Left renal pelvis (tissue), 4 donors: ENCODE results near the gene SLC12A8. TPM values are rescaled to one million over a fixed set of nuclear protein-coding genes. Genes with fewer than 3 reads are reported as not detected.

ENCODE experiments used
- DNase-seq, 4 donors: peaks; one replicate each; pipeline ENCODE4 v3.0.0-alpha.2; 2013; ENCODE audit warnings: low read depth in 4 of 4, low spot score in 3 of 4
- polyA plus RNA-seq, 4 donors: library from polyadenylated mRNA; unstranded; fragments of 120-200 nt; gene quantifications; one replicate each; pipeline ENCODE4 v1.2.1, GENCODE V29; 2013; ENCODE audit not compliant: insufficient read length in 4 of 4

Gene SLC12A8
- polyA plus RNA-seq, 4 donors: 0.75 to 6.7 (median 5.2) TPM

DNA sequence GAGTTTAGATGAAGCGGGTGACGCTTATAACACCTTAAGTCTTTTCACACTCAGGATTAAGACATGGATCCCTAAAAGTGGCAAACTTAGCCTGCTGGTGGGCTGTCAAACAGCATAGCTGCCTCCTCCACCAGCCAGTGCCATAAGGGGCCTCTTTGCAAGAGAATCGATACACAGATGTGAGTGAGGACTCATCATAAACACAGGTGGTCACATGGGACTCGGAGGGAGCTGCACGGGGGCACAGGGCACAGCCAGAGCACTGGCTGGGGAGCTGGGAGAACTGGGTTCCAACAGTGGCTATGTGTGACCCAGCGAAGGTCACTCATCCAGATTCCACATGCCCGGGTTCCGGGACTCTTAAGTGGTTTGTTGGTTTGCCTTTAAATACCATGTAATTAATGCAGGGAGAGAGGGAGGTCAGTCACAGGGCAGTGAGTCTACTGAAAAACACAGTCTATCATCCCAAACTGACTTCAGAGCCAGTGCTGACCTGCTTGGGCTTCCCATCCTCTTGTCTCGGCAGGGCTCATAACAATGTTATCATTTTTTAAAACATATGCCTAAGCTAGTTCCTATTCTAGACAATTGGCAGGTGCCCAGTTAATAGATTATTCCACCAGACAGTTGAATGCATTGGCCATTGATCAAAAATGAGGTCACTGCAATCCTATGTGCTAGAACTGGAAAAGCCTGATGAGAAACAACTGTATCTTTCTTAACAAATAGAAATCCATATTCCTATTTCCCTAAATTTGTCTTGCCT is 51.8 kb downstream of the SLC12A8 start:
- no peak for DNase-seq

DNA sequence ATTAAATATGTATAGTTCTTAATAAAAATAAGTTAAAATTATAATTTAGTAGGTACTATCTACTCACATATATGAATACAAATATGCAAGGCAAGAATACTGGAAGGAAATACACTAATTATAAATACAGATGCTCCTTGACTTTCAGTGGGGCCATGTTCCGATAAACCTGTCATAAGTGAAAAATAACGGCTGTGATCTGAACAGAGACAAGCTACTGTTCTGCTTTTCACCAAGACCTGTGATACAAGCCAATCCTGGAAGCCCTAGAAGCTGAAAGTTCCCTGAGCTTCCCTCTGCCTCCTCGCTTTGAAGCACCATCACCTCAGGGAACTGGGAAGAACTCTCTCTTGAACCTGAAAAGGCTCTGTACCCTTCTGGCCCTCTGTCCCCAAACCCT is 55.4 kb downstream of the SLC12A8 start:
- DNase-seq: no peak

DNA sequence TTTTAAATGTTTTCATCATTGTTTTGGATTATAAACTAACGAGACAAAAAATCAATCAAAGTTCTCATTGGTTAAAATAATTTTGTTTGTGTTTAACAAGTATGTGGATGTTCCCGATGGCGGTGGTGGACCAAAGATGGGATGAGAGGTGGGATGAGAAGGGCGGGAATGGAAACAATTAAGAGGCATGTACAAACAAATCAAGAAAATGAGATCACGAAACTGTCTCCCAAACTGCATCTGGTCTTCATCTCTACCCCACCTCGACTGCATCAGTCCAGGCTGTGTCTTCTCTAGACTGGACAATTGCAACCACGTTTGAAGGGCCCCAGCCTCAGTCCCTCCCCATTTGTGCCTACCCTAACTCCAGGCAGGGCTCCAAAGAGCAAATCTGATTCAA is 56.1 kb downstream of the SLC12A8 start:
- no peak for DNase-seq

DNA sequence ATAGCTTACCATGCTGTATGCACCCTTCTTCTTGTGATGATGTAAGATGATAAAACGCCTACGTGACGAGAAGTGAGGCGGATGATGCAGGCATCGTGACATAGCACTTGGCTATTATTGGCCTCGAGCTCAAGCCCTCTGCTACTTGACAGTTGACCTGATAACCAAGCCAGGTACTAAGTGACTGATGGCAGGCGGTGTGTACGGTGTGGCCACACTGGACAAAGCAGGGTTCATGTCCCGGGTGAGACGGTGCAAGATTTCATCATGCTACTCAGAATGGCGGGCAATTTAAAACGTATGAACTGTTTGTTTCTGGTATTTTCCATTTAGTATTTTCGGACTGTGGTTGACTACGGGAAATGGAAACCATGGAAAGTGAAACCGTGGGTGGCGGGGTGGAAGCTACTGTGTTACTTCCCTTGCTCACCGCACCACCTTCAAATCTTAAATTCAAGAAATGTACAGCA is 57.7 kb downstream of the SLC12A8 start:
- DNase-seq: no peak

DNA sequence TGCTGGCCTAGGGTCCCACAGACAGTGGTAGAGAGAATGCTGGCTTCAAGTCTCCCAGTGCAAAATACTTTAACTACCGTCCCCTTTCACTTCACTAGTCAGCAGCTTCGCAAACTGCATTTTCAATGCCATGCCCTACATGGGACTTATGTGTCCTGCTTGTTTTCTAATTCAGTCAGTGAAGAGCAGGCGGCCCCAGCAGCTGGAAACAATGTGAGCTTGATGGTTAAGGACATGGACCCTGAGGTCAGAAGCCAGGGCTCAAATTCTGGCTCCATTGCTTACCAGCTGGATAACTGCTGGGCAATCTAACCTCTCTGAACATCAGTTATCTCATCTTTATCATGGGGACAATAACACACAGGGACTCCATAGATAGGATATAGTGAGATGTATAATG is 58.4 kb downstream of the SLC12A8 start:
- DNase-seq: no peak

DNA sequence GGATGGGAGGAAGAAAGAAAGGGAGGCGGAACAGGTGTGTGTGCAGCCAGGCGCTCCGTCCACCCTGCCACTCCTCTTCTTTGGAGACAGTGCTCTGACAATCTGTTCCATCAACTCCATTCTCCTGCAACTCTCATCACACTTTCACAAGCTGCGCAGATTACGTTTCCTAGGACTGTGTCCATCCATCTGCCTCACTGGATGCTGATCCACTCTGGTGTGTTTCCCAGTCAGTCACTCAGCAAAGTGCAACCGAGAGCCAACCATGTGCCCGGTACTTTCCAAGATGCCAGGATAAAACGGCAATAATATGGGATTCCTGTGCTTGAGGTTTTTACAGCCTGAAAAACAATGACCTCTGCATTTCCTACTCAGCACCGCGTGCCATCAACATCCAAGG is 59.6 kb downstream of the SLC12A8 start:
- no peak for DNase-seq

DNA sequence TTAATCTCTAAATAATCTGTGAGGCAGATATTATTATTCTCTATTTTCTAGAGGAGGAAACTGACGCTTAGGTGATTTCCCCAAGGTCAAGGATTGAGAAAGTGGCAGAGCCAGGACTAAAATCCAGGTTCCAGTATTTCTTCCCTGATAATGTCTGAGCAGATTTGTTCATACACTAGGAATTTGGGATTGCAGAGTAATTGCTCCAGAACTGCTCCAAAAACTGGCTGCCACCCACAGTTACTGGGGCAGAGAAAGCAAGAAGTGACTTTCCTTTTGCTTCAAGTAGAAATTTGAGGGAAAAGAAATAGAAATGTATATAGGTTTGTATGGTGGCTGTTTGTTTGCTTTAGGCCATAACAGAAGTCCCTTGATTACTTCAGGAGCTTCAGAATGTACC is 60.6 kb downstream of the SLC12A8 start:
- DNase-seq: no peak

DNA sequence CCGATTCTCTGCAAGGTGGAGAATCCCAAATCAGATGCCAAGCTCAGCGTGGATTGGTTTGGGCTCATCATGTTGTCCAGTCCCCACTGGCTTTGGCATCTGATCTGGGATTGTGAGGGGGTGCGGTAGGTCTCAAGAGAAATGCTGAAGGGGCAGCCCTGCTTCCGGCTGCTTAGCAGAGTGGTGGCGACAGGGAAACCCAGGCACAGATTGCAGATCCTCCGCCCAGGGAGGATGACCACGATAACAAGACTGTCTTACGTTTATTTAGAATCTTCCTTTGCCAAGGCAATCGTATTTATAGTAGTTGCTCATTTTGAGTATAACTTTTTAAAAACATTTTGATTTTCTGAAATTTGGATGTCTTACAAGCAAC is 61.1 kb downstream of the SLC12A8 start:
- no peak for DNase-seq

DNA sequence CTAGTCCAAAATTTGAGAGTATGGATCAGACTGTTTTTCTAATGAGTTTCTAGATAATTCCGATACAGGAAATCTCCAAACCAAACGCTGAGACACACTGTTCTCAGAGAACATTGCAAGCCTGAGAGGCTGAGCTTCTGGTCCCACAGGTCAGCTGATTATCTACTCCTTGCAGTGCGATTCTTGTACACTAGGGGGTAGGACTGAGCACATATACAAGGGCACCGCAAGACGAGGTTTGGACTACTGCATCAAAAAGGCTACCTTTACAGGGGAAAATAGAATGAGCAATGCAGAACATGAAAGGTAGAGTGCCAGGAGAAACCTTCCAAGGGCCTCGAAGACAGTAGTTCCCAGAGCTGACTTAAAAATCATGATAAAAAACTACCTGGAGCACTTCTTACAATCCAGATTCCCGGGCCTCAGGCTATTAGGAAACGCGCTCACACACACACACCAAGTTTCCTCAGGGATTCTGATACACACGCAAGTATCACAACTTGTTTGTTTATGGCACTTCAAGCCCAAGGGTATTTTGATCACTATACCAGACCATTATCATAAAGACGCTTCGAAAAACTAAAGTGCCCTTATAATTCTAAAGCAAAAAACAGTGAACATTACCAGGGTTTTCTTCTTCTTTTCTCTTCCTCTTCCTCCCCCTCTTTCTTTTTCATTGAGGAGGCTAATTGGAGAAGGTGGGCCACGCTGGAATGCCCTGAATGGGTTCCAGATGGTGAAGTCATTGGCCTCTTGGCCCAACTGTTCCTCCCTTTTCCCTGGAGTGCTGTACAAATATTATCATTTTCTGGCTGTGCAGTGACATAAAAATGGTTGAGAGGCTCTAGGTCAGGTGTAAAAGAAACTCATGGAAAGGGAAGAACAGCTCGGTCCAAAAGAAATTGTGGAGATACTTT is 61.8 kb downstream of the SLC12A8 start:
- no peak for DNase-seq

DNA sequence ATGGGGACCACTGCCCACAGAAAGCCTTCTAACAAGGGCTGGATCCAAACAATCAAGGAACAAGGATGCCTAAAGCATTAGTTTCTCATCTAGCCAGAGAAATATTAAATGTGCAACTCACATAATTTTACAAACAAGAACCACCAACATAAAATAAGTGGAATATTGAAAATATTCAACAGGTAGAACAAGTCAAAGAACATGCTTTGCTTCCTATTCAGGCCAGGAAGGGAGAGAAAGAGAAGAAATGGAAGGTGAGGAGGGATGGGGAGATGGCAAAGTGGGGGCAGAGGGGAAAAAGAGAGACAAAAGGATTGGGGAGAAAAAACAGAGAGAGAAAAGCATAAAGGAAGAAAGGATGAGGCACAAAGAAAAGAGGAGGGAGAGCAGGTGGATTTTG is 63.1 kb downstream of the SLC12A8 start:
- DNase-seq: no peak

DNA sequence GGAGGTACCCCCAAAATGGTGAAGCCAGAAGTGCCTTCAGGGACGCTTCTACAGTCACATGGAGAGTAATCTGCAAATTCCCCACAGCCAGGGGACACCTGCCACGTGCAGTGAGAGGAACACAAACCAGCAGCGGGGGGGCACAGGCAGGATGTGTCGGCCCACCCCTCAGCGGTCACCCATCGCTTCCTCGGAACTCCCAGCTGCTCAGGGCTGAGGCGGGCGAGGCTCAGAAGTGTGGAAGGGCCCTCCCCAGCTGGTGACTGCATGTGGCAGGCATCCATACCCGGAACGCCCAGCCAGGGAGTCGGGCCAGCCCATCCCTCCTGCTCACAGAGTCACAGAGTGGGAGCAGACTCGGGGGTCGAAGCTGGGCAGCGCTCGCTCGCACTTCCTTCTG is 63.7 kb downstream of the SLC12A8 start:
- no peak for DNase-seq

DNA sequence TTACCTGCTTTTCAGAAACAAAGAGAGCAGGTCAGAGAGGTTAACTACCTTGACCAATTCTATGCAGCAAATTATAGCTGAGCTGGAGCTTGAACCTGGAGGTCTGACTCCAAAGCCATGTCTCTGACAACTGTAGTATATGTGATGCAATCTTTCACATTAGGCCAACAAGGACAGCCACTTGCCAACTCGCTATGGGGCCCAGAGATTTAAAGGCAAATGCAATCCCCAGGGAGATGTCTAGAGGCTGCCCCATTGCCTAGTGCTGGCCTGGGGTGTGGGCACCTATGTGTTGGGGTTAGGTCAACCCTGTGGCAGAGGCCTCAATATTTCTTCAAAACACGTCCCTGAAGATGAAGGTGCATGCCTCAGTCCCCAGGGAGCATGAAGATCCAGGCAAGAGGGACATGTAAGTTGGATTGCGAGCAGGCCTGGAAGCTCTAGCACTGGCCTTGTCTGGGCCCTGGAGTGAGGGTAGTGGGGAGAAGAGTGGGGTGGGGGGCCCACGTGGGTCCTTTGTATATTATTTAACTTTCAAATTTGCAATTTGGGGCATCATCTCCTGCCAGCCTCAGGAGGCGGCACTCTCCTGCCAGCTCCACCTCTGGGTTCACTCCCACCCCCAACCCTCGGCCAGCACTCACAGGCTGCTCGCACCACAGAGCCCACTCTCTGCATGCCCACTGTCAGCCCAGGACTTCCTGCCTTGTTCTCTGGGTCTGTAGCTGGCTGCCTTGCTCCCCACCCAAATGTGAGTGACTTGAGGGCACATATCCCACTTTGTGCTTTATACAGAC is 64.3 kb downstream of the SLC12A8 start:
- no peak for DNase-seq

DNA sequence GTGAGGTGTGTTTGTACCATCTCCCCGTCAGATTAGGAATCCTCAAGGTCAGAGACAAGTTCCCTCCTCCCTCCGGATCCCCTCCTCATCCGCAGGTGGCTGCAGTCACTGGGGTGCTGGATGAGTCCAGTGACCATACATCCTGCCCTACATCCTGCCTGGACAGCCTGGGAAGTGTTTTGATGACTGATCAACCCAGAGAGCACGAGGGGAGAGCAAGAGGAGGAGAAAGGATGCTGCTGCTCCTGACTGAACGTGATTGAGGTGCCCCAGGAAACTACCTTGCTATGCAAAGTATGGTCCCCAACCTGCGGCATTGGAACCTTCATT is 65.1 kb downstream of the SLC12A8 start:
- DNase-seq: no peak

DNA sequence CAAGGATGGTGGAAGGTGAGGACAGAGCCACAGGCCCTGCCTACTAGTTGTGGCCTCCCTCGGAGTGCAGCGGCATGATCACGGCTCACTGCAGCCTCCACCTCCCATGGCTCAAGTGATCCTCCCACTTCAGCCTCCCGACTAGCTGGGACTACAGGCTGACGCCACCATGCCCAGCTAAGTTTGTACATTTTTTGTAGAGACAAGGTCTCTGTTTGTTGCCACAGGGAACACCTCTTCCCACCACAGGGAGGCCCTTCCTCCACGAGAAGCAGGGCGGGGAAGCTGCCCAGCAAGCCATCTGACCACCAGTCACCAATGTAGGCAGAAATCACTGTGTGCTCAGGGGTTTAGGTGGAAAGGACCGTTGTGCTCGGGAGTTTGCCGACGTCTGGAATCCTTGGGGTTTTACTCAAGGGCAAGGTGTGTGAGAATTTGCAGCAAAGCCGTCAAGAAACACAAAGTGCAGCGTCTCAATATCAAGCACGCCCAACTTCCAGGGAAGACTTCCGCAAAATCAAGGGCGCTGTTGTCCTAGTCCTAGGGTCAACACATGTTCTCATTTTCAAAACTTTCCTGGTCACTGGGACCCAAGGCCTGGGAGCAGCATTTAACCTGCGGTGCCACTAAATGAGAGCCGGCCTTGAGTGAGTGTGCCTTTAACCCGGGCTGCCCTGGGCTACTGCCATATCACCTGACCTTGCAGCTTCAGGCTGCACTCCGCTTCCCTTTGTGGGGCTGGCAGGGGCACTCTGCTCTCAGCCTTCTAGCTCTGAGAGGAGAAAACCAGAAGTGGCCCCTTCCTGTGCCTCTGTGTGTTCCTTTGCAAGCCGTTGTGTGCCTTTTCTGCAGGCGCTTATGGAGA is 65.7 kb downstream of the SLC12A8 start:
- no peak for DNase-seq

DNA sequence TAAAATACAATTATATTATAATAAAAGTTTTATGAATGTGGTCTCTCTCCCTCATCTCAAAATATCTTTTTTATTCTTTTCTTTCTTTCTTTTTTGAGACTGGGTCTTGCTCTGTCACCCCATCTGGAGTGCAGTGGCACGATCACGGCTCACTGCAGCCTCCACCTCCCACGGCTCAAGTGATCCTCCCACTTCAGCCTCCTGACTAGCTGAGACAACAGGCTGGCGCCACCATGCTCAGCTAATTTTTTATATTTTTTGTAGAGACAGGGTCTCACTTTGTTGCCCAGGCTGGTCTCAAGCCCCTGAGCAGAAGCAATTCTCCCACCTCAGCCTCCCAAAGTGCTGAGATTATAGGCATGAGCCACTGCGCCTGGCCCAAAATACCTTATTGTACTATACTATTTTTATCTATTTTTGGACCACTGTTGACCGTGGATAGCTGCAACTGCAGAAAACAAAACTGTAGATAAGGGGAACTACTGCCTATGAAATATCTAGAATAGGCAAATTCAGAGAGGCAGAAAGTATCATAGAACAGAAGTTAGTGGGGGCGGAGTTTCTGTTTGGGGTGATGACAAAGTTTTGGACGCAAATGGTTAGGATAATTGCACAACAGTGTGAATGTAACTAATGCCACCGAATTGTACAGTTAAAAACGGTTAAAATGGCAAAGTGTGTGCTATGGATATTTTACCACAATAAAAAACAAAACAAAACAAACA is 66.6 kb downstream of the SLC12A8 start:
- DNase-seq: no peak

DNA sequence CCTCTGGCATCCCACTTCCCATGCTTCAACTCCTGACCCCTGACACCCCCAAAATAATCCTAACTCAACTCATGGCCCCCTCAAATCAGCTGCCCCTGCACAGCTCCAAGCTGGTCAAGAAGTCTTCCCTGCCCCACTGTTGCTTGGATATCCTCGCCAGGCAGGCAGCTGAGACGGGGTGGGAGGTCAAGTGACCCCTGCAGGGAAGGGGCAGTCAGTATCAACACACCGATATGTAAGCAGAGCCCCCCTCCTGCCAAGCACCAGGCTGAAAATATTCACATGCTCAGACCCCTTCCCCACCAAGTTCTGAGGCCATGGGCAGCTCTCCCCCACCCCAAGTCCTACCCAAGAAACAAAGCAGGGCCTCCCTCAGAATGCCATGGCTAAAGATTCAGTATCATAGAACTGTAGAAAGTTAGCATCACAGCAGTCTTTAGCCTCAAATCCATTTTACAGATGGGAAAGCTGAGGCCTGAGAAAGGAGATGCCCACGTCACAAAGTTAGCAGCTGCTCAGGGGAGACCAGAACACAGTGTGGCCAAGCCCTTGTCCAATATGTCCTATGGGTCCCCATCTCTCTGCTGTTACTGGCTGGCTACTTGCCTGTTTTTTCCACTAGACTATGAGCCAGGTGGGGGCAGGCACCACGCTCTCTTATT is 67.8 kb downstream of the SLC12A8 start:
- no peak for DNase-seq

DNA sequence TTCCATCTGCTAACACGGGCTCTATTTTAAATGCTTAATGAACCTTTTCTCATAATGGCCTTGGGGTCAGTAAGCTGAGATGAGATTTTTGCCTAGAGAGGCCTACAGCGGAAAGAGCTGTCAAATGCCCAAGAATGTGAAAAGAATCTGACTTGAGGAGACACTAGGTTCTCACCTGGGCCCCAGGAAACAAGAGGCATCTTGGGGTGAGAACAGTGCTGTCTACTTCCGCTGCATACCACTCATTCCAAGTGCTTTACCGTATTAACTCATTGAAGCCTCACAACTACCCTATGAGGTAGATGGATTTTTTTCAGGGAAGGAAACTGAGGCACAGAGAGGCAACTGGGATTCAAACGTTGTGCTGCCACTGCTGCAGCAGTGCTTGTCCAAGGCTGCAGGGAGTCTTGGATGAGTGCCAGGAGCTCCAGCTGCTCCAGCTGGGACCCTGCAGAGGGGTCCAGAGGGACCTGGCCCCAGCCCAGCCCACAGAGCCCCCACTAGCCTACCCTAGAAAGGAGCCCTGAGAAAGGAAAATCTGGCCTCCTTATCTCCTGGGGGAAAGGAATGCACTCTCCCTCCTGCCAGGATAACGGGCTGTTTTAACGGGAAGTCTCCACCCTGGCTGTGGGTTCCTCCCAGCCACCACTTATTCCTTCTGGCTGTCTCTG is 68.4 kb downstream of the SLC12A8 start:
- DNase-seq: no peak

DNA sequence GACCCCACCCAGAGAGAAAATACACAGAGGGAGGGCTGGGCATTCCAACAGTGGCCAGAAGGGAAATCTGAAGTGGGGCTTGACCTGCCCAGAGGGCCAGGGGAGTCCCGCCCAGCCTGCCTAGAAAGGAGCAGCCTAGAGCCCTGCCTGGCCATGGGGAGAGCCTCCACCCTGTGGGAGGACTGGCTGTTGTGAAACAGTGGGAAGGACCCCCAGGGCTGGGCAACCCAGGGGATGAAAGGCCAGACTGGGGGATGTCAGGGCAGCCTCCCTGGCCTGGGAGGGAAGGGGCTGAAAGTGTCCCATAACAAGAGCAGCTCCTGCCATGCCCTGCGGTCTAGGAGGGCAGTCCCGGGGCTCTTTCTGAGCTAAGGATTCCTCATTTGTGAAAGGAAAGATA is 69.0 kb downstream of the SLC12A8 start:
- DNase-seq: no peak

DNA sequence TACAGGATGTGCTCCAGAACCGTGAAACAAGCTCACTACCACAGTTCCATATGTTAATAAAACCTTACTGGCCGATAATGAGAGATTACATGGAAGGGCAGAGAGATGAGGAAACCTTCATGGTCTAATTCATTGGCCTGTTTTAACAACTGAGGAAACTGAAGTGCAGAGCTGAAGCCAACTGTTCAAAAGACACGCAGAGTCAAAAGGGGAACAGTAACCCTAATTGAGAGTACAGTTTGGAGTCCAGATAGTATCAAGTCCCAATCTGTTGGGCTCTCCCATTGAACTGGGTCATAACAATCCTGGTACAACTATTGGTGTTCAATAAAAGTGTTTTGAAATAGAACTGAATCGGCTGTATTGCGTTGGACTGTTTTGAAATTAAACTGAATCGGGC is 69.6 kb downstream of the SLC12A8 start:
- DNase-seq: no peak
